GM12878 (cell line): ENCODE results near the gene LRRC26. TPM values are rescaled to one million over a fixed set of nuclear protein-coding genes. Genes with fewer than 3 reads are reported as not detected.

Source experiments
- ATAC-seq: fragments of 200-7000 bp; cut with Tn5 transposase; 3 replicates; pipeline ENCODE4 v1.9.1; 2020; ENCODE audit warnings: mild to moderate bottlenecking, moderate library complexity
- BruUV-seq: library from RNA; stranded (reverse); fragments of 400-500 nt; replicated peaks from 2 replicates; lab custom pipeline; 2021; lab: Mats Ljungman, UMichigan
- CTCF ChIA-PET: fragments of 300-600 bp; sonication (Branson Sonifier 250); formaldehyde crosslinking; extraction: SDS; loops from one replicate; lab custom pipeline; 2021; ENCODE audit warnings: inconsistent platforms; lab: Yijun Ruan, JAX
- POLR2A ChIA-PET: fragments of 350-600 bp; formaldehyde crosslinking; extraction: SDS; loops from one replicate; lab custom pipeline; 2021; ENCODE audit warnings: inconsistent platforms; lab: Charles Lee
- RAD21 ChIA-PET: fragments of 300-600 bp; sonication (Branson Sonifier 250); formaldehyde crosslinking; loops from one replicate; lab custom pipeline; 2023; ENCODE audit warnings: antibody characterized with exemption; ENCODE audit not compliant: unreplicated experiment; lab: Charles Lee
- SMC1A ChIA-PET: fragments of 300-600 bp; sonication (Branson Sonifier 250); formaldehyde crosslinking; loops from one replicate; lab custom pipeline; 2023; ENCODE audit not compliant: unreplicated experiment, uncharacterized antibody; lab: Charles Lee
- DNase-seq: peaks from one replicate; pipeline ENCODE4 v3.0.0-alpha.2; 2011; ENCODE audit warnings: low read depth, low spot score
- FAIRE-seq: peaks from 3 replicates; lab custom pipeline; 2011; peaks lifted over from hg19 to GRCh38; lab: Jason Lieb, UNC
- H2AFZ ChIP-seq: 2 replicates; pipeline ENCODE4 v1.6.0; 2011; ENCODE audit warnings: low read depth, low read length, control low read depth; ENCODE audit not compliant: control insufficient read depth
- H3K27ac ChIP-seq: 2 replicates; pipeline ENCODE4 v1.5.1; 2011; ENCODE audit warnings: control low read depth; ENCODE audit not compliant: control insufficient read depth, insufficient read depth
- H3K27me3 ChIP-seq, 2 experiments: replicated peaks in 1 of 2; 2 replicates each; pipeline versions ENCODE4 v1.6.0 to v1.6.1; 2011; ENCODE audit warnings: low read length in 1 of 2; ENCODE audit not compliant: control insufficient read depth in 2 of 2, insufficient read depth in 2 of 2
- H3K36me3 ChIP-seq, 2 experiments: 2 replicates each; pipeline ENCODE4 v1.5.1; 2011; ENCODE audit warnings: low read length in 1 of 2; ENCODE audit not compliant: control insufficient read depth in 2 of 2, insufficient read depth in 2 of 2
- H3K4me1 ChIP-seq: 2 replicates; pipeline ENCODE4 v1.6.1; 2011; ENCODE audit warnings: mild to moderate bottlenecking, low read length, moderate library complexity, mixed read lengths; ENCODE audit not compliant: control insufficient read depth, insufficient read depth
- H3K4me2 ChIP-seq: 2 replicates; pipeline ENCODE4 v1.6.0; 2011; ENCODE audit warnings: control low read depth; ENCODE audit not compliant: control insufficient read depth, insufficient read depth
- H3K4me3 ChIP-seq: fragments of 200-600 bp; sonication (generic); 2 replicates; pipeline ENCODE4 v1.5.1; 2016
- H3K79me2 ChIP-seq: 2 replicates; pipeline ENCODE4 v1.6.0; 2011; ENCODE audit warnings: low read length; ENCODE audit not compliant: control insufficient read depth, insufficient read depth
- H3K9ac ChIP-seq: 2 replicates; pipeline ENCODE4 v1.8.0; 2011; ENCODE audit warnings: low read length, control low read depth, mixed read lengths; ENCODE audit not compliant: control insufficient read depth, insufficient read depth
- H3K9me3 ChIP-seq: replicated peaks from 3 replicates; pipeline ENCODE4 v1.5.1; 2011; ENCODE audit warnings: mild to moderate bottlenecking, low read length; ENCODE audit not compliant: control insufficient read depth, insufficient read depth
- H4K20me1 ChIP-seq: 2 replicates; pipeline ENCODE4 v1.6.0; 2011; ENCODE audit not compliant: control insufficient read depth, insufficient read depth
- CREM ChIP-seq: IDR thresholded peaks from 2 replicates; pipeline ENCODE4 v1.6.1; 2014; ENCODE audit warnings: antibody characterized with exemption, low read depth
- IRF4 ChIP-seq: IDR thresholded peaks from 2 replicates; pipeline ENCODE4 v1.6.1; 2011; ENCODE audit warnings: low read depth, low read length
- MYC ChIP-seq: IDR thresholded peaks from 2 replicates; pipeline ENCODE4 v1.6.1; 2011; ENCODE audit warnings: mild to moderate bottlenecking, low read length, moderate library complexity, inconsistent platforms; ENCODE audit not compliant: insufficient read depth, insufficient replicate concordance, insufficient read length, severe bottlenecking
- NR2C1 ChIP-seq: fragments of 450-650 bp; IDR thresholded peaks from 2 replicates; pipeline ENCODE4 v1.6.1; 2017; ENCODE audit warnings: antibody characterized with exemption, mild to moderate bottlenecking, moderate library complexity
- NR2F1 ChIP-seq: fragments of 450-650 bp; conservative IDR thresholded peaks from 2 replicates; pipeline ENCODE4 v1.6.1; 2017; ENCODE audit warnings: mild to moderate bottlenecking
- SP1 ChIP-seq: IDR thresholded peaks from one replicate; pipeline ENCODE4 v1.6.1; 2011; ENCODE audit warnings: low read depth, low read length
- SUZ12 ChIP-seq: fragments of 200-600 bp; sonication (generic); IDR thresholded peaks from one replicate; pipeline ENCODE4 v1.6.1; 2018; ENCODE audit warnings: antibody characterized with exemption, mild to moderate bottlenecking; ENCODE audit not compliant: unreplicated experiment
- TARDBP ChIP-seq: IDR thresholded peaks from 2 replicates; pipeline ENCODE4 v1.6.1; 2016; ENCODE audit warnings: borderline replicate concordance
- WGBS: methylation state at CpG from one replicate; pipeline ENCODE4 v1.1.6; 2016; ENCODE audit warnings: low lambda C conversion rate; ENCODE audit not compliant: insufficient replicate concordance, insufficient coverage; ENCODE audit errors: missing lambda C conversion rate; 5-methylcytosine and 5-hydroxymethylcytosine counted together
- in situ Hi-C: fragments of 300-500 bp; cut with MboI; formaldehyde crosslinking; loops from 9 replicates; pipeline ENCODE4 v1.14.3; 2018; ENCODE audit warnings: mixed read lengths
- intact Hi-C: fragments of 100-400 bp; cut with micrococcal nuclease; formaldehyde crosslinking; loops from one replicate; pipeline ENCODE4 v1.14.2; 2022; ENCODE audit not compliant: unreplicated experiment
- polyA plus RNA-seq, 11 experiments: library from polyadenylated mRNA; depleted of rRNA in 4 of 11; unstranded in 6 of 11; stranded (reverse) in 5 of 11; fragments of >200 nt; fragmentation: Nextera tagmentation in 4 of 11; fragmentation: Illumina TruSeq in 1 of 11; extraction: Ambion mirVana in 4 of 11; extraction: Trizol in 1 of 11; gene quantifications; 1 replicate in 1 of 11; 2 replicates in 10 of 11; pipeline versions ENCODE4 v1.2.1 to v1.2.3, GENCODE V29; 2011 to 2016; ENCODE audit warnings: inconsistent platforms in 2 of 11, missing spikeins in 2 of 11, low read depth in 1 of 11
- total RNA-seq, 4 experiments: library from RNA; depleted of rRNA in 3 of 4; stranded (reverse); fragments of >200 nt in 3 of 4; fragmentation: Illumina TruSeq in 1 of 4; extraction: Trizol in 1 of 4; gene quantifications; 2 replicates each; pipeline versions ENCODE4 v1.2.1 to v1.2.3, GENCODE V29; 2013 to 2021
- TF ChIP-seq, protein P1 (sequence below): IDR thresholded peaks from 2 replicates; pipeline ENCODE4 v1.6.1; 2011; ENCODE audit warnings: low read depth, low read length, improper control_type of control experiment, borderline replicate concordance
- TF ChIP-seq, protein P2 (sequence below): fragments of 450-650 bp; IDR thresholded peaks from 2 replicates; pipeline ENCODE4 v1.6.1; 2017; ENCODE audit warnings: mild to moderate bottlenecking, moderate library complexity
- TF ChIP-seq, protein P3 (sequence below), 3 experiments: IDR thresholded peaks in 2 of 3; conservative IDR thresholded peaks in 1 of 3; 2 replicates each; pipeline ENCODE4 v1.5.1; 2011; ENCODE audit warnings: low read depth in 3 of 3, low read length in 3 of 3, mild to moderate bottlenecking in 3 of 3, control low read depth in 2 of 3, moderate library complexity in 2 of 3, inconsistent platforms in 1 of 3, mixed read lengths in 1 of 3; ENCODE audit not compliant: control insufficient read depth in 2 of 3, insufficient read depth in 1 of 3; ENCODE audit errors: extremely low read depth in 1 of 3
- TF ChIP-seq, protein P4 (sequence below): fragments of 450-650 bp; IDR thresholded peaks from 2 replicates; pipeline ENCODE4 v1.6.1; 2016; ENCODE audit warnings: mild to moderate bottlenecking

Gene LRRC26
- total and polyA plus RNA-seq, 10 of the 15 experiments (the other 5 are each of a cell fraction or from before 2014, with no cell fraction given): 0.29 to 0.91 (median 0.64) TPM; not detected in 5

DNA sequence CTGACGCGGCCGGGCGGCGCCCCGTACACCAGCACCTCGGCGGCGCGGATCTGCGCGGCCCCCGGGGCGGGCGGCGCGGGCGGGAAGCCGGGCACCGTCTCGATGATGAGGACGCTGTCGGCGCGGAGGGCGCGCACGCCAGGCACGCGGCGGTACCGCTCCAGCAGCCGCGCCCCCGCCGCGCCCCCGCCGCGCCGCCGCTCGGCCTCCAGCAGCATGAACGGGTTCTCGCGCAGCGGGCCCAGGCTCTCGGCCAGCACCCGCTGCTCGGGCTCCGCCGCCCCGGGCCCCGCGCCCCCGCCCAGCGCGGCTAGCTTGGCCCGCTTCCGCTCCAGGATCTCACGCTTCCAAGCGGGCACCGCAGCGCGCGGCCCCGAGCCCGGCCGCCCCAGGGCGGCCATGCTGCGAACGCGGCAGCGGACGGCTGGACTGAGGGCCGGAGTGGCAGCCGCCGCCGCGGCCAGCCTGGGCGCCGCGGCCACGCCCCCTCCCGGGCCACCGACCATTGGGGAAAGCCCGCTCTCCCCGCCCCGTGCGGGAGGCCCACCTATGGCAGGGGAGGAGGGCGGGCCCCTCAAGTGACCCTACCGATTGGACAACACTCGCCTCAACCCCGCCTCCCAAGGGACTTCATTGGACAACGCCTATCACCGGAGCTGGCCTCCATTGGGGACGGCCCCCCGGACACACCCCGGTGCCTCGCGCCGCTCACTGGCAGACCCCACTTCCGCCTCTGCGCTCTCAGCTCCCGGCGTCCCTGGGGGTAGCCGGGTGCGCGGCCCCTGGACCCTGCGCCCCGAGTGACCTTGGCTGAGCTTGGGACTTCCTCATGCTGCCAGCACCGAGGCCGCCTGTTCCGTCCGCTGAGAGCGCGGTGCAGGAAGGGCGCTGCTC lies 30.7 kb upstream of the LRRC26 start, which contains the start of gene TPRN:
TPRN (minus strand) TSS at position 431 of the 894 bp plus-strand sequence; CDS start at position 401, 30 bp downstream.
- ATAC-seq: peak; percentile 96
- BruUV-seq: no TSS peak
- ChIA-PET SMC1A (interaction anchor here (1.0 to 4.6 kb wide), 5 partner anchors 11 to 253 kb away, joined by 3 to 18 read pairs (median 4); partner anchors contain the start of genes CYSRT1 and RNF208), POLR2A (interaction anchor here (0.5 to 8.0 kb wide), 18 partner anchors 11 to 225 kb away, joined by 3 to 68 read pairs (median 5); partner anchors contain the start of genes CYSRT1, MAN1B1, RNF208 and SAPCD2), RAD21 (interaction anchor here (0.7 to 1.5 kb wide), 9 partner anchors 12 to 112 kb away, joined by 3 to 9 read pairs (median 4); partner anchors contain the start of genes ANAPC2, RNF208, SSNA1 and TUBB4B), CTCF (interaction anchor here (0.6 to 1.9 kb wide), 7 partner anchors 12 to 76 kb away, joined by 3 to 11 read pairs (median 4); partner anchors contain the start of genes ANAPC2 and SSNA1)
- Histone ChIP-seq H2AFZ (peak within 1 kb of the TSS; percentile 74), H3K27me3 (no peaks in the 10 kb centered on the region), H3K9ac (peak within 1 kb of the TSS; percentile 78), H4K20me1 (no peaks in the 10 kb centered on the region), H3K4me2 (peak within 1 kb of the TSS; percentile 86), H3K79me2 (peaks cover 26% of the 10 kb centered on the region), H3K4me1 (peaks cover 32% of the 10 kb centered on the region), H3K27ac (peak within 1 kb of the TSS; percentile 62), H3K9me3 (no peaks in the 10 kb centered on the region), H3K36me3 (no peaks in the 10 kb centered on the region), H3K4me3 (peak within 1 kb of the TSS; percentile 77)
- in situ Hi-C loops (no loop called here), intact Hi-C loops (loop anchor here (2.0 kb wide), 2 partner anchors 22 to 78 kb away; partner anchors contain the start of gene RNF208)
- FAIRE-seq: peak; percentile 99
- WGBS: under 1% methylated on average over 78 of the region's 118 CpGs
- peak; percentile 95 for DNase-seq
- no peak for TF ChIP-seq NR2C1
- no peak for TF ChIP-seq SUZ12
- TF ChIP-seq, protein P1, sequence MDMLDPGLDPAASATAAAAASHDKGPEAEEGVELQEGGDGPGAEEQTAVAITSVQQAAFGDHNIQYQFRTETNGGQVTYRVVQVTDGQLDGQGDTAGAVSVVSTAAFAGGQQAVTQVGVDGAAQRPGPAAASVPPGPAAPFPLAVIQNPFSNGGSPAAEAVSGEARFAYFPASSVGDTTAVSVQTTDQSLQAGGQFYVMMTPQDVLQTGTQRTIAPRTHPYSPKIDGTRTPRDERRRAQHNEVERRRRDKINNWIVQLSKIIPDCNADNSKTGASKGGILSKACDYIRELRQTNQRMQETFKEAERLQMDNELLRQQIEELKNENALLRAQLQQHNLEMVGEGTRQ: peak; percentile 38; the same call in 1 of the 2 replicates
- peak; percentile 98 for TF ChIP-seq SP1
- TF ChIP-seq, protein P2, sequence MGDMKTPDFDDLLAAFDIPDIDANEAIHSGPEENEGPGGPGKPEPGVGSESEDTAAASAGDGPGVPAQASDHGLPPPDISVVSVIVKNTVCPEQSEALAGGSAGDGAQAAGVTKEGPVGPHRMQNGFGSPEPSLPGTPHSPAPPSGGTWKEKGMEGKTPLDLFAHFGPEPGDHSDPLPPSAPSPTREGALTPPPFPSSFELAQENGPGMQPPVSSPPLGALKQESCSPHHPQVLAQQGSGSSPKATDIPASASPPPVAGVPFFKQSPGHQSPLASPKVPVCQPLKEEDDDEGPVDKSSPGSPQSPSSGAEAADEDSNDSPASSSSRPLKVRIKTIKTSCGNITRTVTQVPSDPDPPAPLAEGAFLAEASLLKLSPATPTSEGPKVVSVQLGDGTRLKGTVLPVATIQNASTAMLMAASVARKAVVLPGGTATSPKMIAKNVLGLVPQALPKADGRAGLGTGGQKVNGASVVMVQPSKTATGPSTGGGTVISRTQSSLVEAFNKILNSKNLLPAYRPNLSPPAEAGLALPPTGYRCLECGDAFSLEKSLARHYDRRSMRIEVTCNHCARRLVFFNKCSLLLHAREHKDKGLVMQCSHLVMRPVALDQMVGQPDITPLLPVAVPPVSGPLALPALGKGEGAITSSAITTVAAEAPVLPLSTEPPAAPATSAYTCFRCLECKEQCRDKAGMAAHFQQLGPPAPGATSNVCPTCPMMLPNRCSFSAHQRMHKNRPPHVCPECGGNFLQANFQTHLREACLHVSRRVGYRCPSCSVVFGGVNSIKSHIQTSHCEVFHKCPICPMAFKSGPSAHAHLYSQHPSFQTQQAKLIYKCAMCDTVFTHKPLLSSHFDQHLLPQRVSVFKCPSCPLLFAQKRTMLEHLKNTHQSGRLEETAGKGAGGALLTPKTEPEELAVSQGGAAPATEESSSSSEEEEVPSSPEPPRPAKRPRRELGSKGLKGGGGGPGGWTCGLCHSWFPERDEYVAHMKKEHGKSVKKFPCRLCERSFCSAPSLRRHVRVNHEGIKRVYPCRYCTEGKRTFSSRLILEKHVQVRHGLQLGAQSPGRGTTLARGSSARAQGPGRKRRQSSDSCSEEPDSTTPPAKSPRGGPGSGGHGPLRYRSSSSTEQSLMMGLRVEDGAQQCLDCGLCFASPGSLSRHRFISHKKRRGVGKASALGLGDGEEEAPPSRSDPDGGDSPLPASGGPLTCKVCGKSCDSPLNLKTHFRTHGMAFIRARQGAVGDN: peak; percentile 59
- no peak for TF ChIP-seq MYC
- TF ChIP-seq NR2F1: peak; percentile 88
- TF ChIP-seq, protein P3, sequence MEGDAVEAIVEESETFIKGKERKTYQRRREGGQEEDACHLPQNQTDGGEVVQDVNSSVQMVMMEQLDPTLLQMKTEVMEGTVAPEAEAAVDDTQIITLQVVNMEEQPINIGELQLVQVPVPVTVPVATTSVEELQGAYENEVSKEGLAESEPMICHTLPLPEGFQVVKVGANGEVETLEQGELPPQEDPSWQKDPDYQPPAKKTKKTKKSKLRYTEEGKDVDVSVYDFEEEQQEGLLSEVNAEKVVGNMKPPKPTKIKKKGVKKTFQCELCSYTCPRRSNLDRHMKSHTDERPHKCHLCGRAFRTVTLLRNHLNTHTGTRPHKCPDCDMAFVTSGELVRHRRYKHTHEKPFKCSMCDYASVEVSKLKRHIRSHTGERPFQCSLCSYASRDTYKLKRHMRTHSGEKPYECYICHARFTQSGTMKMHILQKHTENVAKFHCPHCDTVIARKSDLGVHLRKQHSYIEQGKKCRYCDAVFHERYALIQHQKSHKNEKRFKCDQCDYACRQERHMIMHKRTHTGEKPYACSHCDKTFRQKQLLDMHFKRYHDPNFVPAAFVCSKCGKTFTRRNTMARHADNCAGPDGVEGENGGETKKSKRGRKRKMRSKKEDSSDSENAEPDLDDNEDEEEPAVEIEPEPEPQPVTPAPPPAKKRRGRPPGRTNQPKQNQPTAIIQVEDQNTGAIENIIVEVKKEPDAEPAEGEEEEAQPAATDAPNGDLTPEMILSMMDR (IDR thresholded peaks at IDR 0.05 in 2 of 3, conservative IDR thresholded peaks at IDR 0.05 in 1 of 3; ENCODE audit: control insufficient read depth in 2 of 3, extremely low read depth in 1 of 3, insufficient read depth in 1 of 3, low read depth in 3 of 3, low read length in 3 of 3): no peak
- no peak for TF ChIP-seq IRF4
- TF ChIP-seq, protein P4, sequence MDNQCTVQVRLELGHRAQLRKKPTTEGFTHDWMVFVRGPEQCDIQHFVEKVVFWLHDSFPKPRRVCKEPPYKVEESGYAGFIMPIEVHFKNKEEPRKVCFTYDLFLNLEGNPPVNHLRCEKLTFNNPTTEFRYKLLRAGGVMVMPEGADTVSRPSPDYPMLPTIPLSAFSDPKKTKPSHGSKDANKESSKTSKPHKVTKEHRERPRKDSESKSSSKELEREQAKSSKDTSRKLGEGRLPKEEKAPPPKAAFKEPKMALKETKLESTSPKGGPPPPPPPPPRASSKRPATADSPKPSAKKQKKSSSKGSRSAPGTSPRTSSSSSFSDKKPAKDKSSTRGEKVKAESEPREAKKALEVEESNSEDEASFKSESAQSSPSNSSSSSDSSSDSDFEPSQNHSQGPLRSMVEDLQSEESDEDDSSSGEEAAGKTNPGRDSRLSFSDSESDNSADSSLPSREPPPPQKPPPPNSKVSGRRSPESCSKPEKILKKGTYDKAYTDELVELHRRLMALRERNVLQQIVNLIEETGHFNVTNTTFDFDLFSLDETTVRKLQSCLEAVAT: no peak
- TF ChIP-seq CREM: peak; percentile 40; the same call in 1 of the 2 replicates
- no peak for TF ChIP-seq TARDBP
